Neuronal stem cell (in vitro differentiated cells): ENCODE results near the gene SPATA13.

Experiments
- DNase-seq: peaks from one replicate; pipeline ENCODE4 v3.0.0-alpha.2; 2013; ENCODE audit warnings: low spot score
- H2AFZ ChIP-seq: one replicate; pipeline ENCODE4 v1.6.1; 2013; ENCODE audit warnings: mild to moderate bottlenecking, low read length, inconsistent platforms
- H2AK5ac ChIP-seq: 2 replicates; pipeline ENCODE4 v1.6.1; 2013; ENCODE audit warnings: low read depth, mild to moderate bottlenecking, inconsistent platforms, low read length, moderate library complexity, mixed read lengths
- H2BK120ac ChIP-seq: 2 replicates; pipeline ENCODE4 v1.6.1; 2013; ENCODE audit warnings: low read depth, mild to moderate bottlenecking, inconsistent platforms, low read length, moderate library complexity, mixed read lengths
- H2BK12ac ChIP-seq: one replicate; pipeline ENCODE4 v1.6.1; 2013; ENCODE audit warnings: low read length, inconsistent platforms
- H2BK15ac ChIP-seq: 2 replicates; pipeline ENCODE4 v1.6.1; 2013; ENCODE audit warnings: mild to moderate bottlenecking, low read length, inconsistent platforms, mixed read lengths
- H2BK5ac ChIP-seq: one replicate; pipeline ENCODE4 v1.6.1; 2013; ENCODE audit warnings: inconsistent platforms, mild to moderate bottlenecking, low read length, moderate library complexity
- H3K14ac ChIP-seq: one replicate; pipeline ENCODE4 v1.6.1; 2013; ENCODE audit warnings: low read length, inconsistent platforms
- H3K18ac ChIP-seq: 2 replicates; pipeline ENCODE4 v1.6.1; 2013; ENCODE audit warnings: low read length, inconsistent platforms
- H3K23ac ChIP-seq: 2 replicates; pipeline ENCODE4 v1.6.1; 2013; ENCODE audit warnings: low read depth, mild to moderate bottlenecking, mixed read lengths, low read length, inconsistent platforms; ENCODE audit not compliant: poor library complexity
- H3K27ac ChIP-seq: replicated peaks from 3 replicates; pipeline ENCODE4 v1.5.1; 2013; ENCODE audit warnings: low read length, inconsistent platforms
- H3K27me3 ChIP-seq, 3 experiments: 2 replicates each; pipeline ENCODE4 v1.6.1; 2013; ENCODE audit warnings: low read length in 3 of 3, mild to moderate bottlenecking in 2 of 3, inconsistent platforms in 1 of 3, low read depth in 1 of 3, mixed read lengths in 1 of 3, moderate library complexity in 1 of 3; ENCODE audit not compliant: control insufficient read depth in 3 of 3, insufficient read depth in 3 of 3
- H3K36me3 ChIP-seq, 2 donors: replicated peaks in 1 of 2; 2 replicates each; pipeline ENCODE4 v1.6.1; 2013; ENCODE audit warnings: low read length in 2 of 2; ENCODE audit not compliant: control insufficient read depth in 2 of 2, insufficient read depth in 2 of 2
- H3K4ac ChIP-seq: 2 replicates; pipeline ENCODE4 v1.6.1; 2013; ENCODE audit warnings: inconsistent platforms, mild to moderate bottlenecking, low read length, moderate library complexity
- H3K4me1 ChIP-seq, 2 donors: 1 replicate in 1 of 2; 2 replicates in 1 of 2; pipeline ENCODE4 v1.6.1; 2013; ENCODE audit warnings: low read length in 2 of 2, low read depth in 1 of 2; ENCODE audit not compliant: control insufficient read depth in 2 of 2, insufficient read depth in 1 of 2
- H3K4me2 ChIP-seq: one replicate; pipeline ENCODE4 v1.6.1; 2013; ENCODE audit warnings: mild to moderate bottlenecking, low read length, inconsistent platforms; ENCODE audit not compliant: insufficient read depth, poor library complexity, severe bottlenecking
- H3K4me3 ChIP-seq, 2 donors: 2 replicates each; pipeline ENCODE4 v1.5.1; 2013; ENCODE audit warnings: low read length in 2 of 2, mild to moderate bottlenecking in 2 of 2, inconsistent platforms in 1 of 2, moderate library complexity in 1 of 2
- H3K79me1 ChIP-seq: one replicate; pipeline ENCODE4 v1.6.1; 2013; ENCODE audit warnings: low read depth, mild to moderate bottlenecking, inconsistent platforms, low read length, moderate library complexity
- H3K9ac ChIP-seq: one replicate; pipeline ENCODE4 v1.6.1; 2013; ENCODE audit warnings: mild to moderate bottlenecking, low read depth, low read length, inconsistent platforms; ENCODE audit not compliant: poor library complexity
- H3K9me3 ChIP-seq, 2 donors: replicated peaks in 1 of 2; 2 replicates each; pipeline versions ENCODE3 to v1.6.1; 2013; ENCODE audit warnings: low read length in 2 of 2, mild to moderate bottlenecking in 2 of 2, inconsistent platforms in 1 of 2, low read depth in 1 of 2, mixed read lengths in 1 of 2, moderate library complexity in 1 of 2; ENCODE audit not compliant: control insufficient read depth in 2 of 2, insufficient read depth in 1 of 2
- H4K8ac ChIP-seq: one replicate; pipeline ENCODE4 v1.6.1; 2013; ENCODE audit warnings: low read depth, mild to moderate bottlenecking, inconsistent platforms, low read length, moderate library complexity
- H4K91ac ChIP-seq: one replicate; pipeline ENCODE4 v1.6.1; 2013; ENCODE audit warnings: low read length, low read depth, mild to moderate bottlenecking, inconsistent platforms; ENCODE audit not compliant: poor library complexity
- WGBS, 2 donors: extraction: QIAGEN DNeasy Blood & Tissue Kit; methylation state at CpG; one replicate each; pipeline ENCODE4 v1.1.7; 2013; ENCODE audit warnings: missing lambda C conversion rate in 2 of 2, mixed read lengths in 1 of 2; ENCODE audit not compliant: insufficient read length in 2 of 2, insufficient replicate concordance in 1 of 2; ENCODE audit errors: extremely low coverage in 2 of 2; 5-methylcytosine and 5-hydroxymethylcytosine counted together

The SPATA13 gene

GRCh38 chr13:24183741-24184182 lies 23.2 kb downstream of the SPATA13 start:
- WGBS, 2 donors, result no CpG with 5 or more reads among the region's 9 CpGs
- peaks cover 0 to 11% of the 10 kb centered on the region in 2 donors for H3K36me3 ChIP-seq

GRCh38 chr13:24184265-24184841 lies 23.8 kb downstream of the SPATA13 start:
- no peak for DNase-seq
- Histone ChIP-seq H3K23ac (no peak overlapping the region), H3K9me3 (peaks cover 2 to 24% of the 10 kb centered on the region in 2 donors), H3K27me3 (no peaks in the 10 kb centered on the region), H3K4me2 (no peak overlapping the region), H2BK12ac (no peak overlapping the region), H3K4me3 (no peak overlapping the region), H3K9ac (no peak overlapping the region), H2AK5ac (no peak overlapping the region), H2AFZ (no peak overlapping the region), H3K14ac (no peak overlapping the region), H2BK15ac (no peak overlapping the region), H3K36me3 (peaks cover 0 to 11% of the 10 kb centered on the region in 2 donors), H2BK120ac (no peak overlapping the region), H2BK5ac (no peak overlapping the region), H3K79me1 (no peaks in the 10 kb centered on the region), H3K27ac (no peak overlapping the region), H4K8ac (no peak overlapping the region), H3K18ac (no peak overlapping the region), H3K4me1 (peaks cover 0 to 3% of the 10 kb centered on the region in 2 donors), H4K91ac (no peak overlapping the region), H3K4ac (no peak overlapping the region)
- WGBS, 2 donors, result no CpG with 5 or more reads among the region's 4 CpGs

More at GRCh38 chr13:24183741-24184182, 23.2 kb downstream of the SPATA13 start:
- no peak overlapping the region for H3K4me2 ChIP-seq
- H2BK12ac ChIP-seq, result no peak overlapping the region
- DNase-seq, result no peak
- H2BK5ac ChIP-seq, result no peak overlapping the region
- H3K4me1 ChIP-seq, result peaks cover 0 to 3% of the 10 kb centered on the region in 2 donors
- no peak overlapping the region for H4K8ac ChIP-seq
- H4K91ac ChIP-seq, result no peak overlapping the region
- no peak overlapping the region for H2BK15ac ChIP-seq
- no peak overlapping the region for H3K23ac ChIP-seq
- H2BK120ac ChIP-seq, result no peak overlapping the region
- no peaks in the 10 kb centered on the region for H3K27me3 ChIP-seq
- H2AK5ac ChIP-seq, result no peak overlapping the region
- no peak overlapping the region for H2AFZ ChIP-seq
- H3K18ac ChIP-seq, result no peak overlapping the region
- H3K79me1 ChIP-seq, result no peaks in the 10 kb centered on the region
- H3K4ac ChIP-seq, result no peak overlapping the region
- no peak overlapping the region for H3K4me3 ChIP-seq
- no peak overlapping the region for H3K9ac ChIP-seq
- H3K27ac ChIP-seq, result no peak overlapping the region
- H3K9me3 ChIP-seq, result peaks cover 2 to 19% of the 10 kb centered on the region in 2 donors
- no peak overlapping the region for H3K14ac ChIP-seq

- no peak overlapping the region for H3K27ac ChIP-seq
- no peak overlapping the region for H3K18ac ChIP-seq
- H3K36me3 ChIP-seq, result peaks cover 0 to 11% of the 10 kb centered on the region in 2 donors
These were observed 24.4 kb downstream of the SPATA13 start for GRCh38 chr13:24184882-24185281.

GRCh38 chr13:24185591-24186232 lies 25.2 kb downstream of the SPATA13 start:
- Histone ChIP-seq H3K4me1 (peaks cover 0 to 2% of the 10 kb centered on the region in 2 donors), H3K4me3 (no peak overlapping the region), H2BK15ac (no peak overlapping the region), H3K27ac (no peak overlapping the region), H3K23ac (no peak overlapping the region), H3K14ac (no peak overlapping the region), H3K4ac (no peak overlapping the region), H3K9me3 (peaks cover 2 to 29% of the 10 kb centered on the region in 2 donors), H2AK5ac (no peak overlapping the region), H4K8ac (no peak overlapping the region), H2BK12ac (no peak overlapping the region), H3K9ac (no peak overlapping the region), H2BK120ac (no peak overlapping the region), H3K18ac (no peak overlapping the region), H3K79me1 (no peaks in the 10 kb centered on the region), H2AFZ (no peak overlapping the region), H2BK5ac (no peak overlapping the region), H4K91ac (no peak overlapping the region), H3K4me2 (no peak overlapping the region), H3K36me3 (peaks cover 0 to 16% of the 10 kb centered on the region in 2 donors), H3K27me3 (no peaks in the 10 kb centered on the region)
- no peak for DNase-seq
- WGBS, 2 donors, result no CpG with 5 or more reads among the region's 7 CpGs

More at GRCh38 chr13:24184882-24185281, 24.4 kb downstream of the SPATA13 start:
- Histone ChIP-seq H2BK5ac (no peak overlapping the region), H3K9ac (no peak overlapping the region), H3K4me2 (no peak overlapping the region), H3K4ac (no peak overlapping the region), H2AFZ (no peak overlapping the region), H2BK120ac (no peak overlapping the region), H3K79me1 (no peaks in the 10 kb centered on the region), H3K9me3 (peaks cover 2 to 24% of the 10 kb centered on the region in 2 donors), H3K4me3 (no peak overlapping the region), H4K8ac (no peak overlapping the region), H4K91ac (no peak overlapping the region), H3K14ac (no peak overlapping the region), H2BK15ac (no peak overlapping the region), H2AK5ac (no peak overlapping the region), H2BK12ac (no peak overlapping the region), H3K27me3 (no peaks in the 10 kb centered on the region), H3K4me1 (peaks cover 0 to 3% of the 10 kb centered on the region in 2 donors), H3K23ac (no peak overlapping the region)
- no CpG with 5 or more reads among the region's 11 CpGs for WGBS, 2 donors
- no peak for DNase-seq
